Ishikawa (cell line): ENCODE data around the gene SOCS3.

Experiments
- EP300 ChIP-seq: IDR thresholded peaks from 2 replicates; pipeline ENCODE4 v1.6.1; 2012; ENCODE audit warnings: borderline replicate concordance
- NFIC ChIP-seq: IDR thresholded peaks from 2 replicates; pipeline ENCODE4 v1.6.1; 2012

GRCh38 chr17:78378225-78379130 lies 18.6 kb upstream of the SOCS3 start, which contains the start of gene PGS1:
- TF ChIP-seq NFIC (peak; percentile 35; the same call in 1 of the 2 replicates), EP300 (peak; percentile 59; the same call in 1 of the 2 replicates)
